ENCODE results near the gene SYT8.

SYT8 gene

GRCh38 chr11:1842149-1843097 is 7.6 kb downstream of the SYT8 start:
- H3K27ac ChIP-seq (ENCODE audit: low read depth, low read length), result no peak overlapping the region
- peaks cover 50% of the 10 kb centered on the region for H3K4me1 ChIP-seq (ENCODE audit: control insufficient read depth, low read length)
- no peaks in the 10 kb centered on the region for H3K9me2 ChIP-seq (replicated peaks; ENCODE audit: control insufficient read depth, low read length)
- TF ChIP-seq CTCF (IDR thresholded peaks at IDR 0.05; ENCODE audit: low read depth, low read length, poor library complexity, severe bottlenecking) (no peak), EZH2phosphoT487 (IDR thresholded peaks at IDR 0.05; ENCODE audit: borderline replicate concordance, low read length) (no peak)
- 0 out of 2 replicates have a peak, but pooled peaks cover 2% of the 10 kb centered on the region for H3F3A ChIP-seq (ENCODE audit: control insufficient read depth, insufficient read depth)
- H4K20me1 ChIP-seq (ENCODE audit: control insufficient read depth, insufficient read depth, low read depth, low read length), result no peaks in the 10 kb centered on the region
- no peaks in the 10 kb centered on the region for H3K79me2 ChIP-seq (ENCODE audit: control insufficient read depth, low read length)
- H3K4me3 ChIP-seq (ENCODE audit: low read length), result no peak overlapping the region
- H3K27me3 ChIP-seq (ENCODE audit: control insufficient read depth, low read length), result peaks cover 9% of the 10 kb centered on the region; the same call in 1 of the 2 replicates
- no peaks in the 10 kb centered on the region for H3K9me3 ChIP-seq (ENCODE audit: control insufficient read depth, insufficient read depth, low read length)
- no peaks in the 10 kb centered on the region for H3K36me3 ChIP-seq (ENCODE audit: control insufficient read depth, low read length)
- H3K4me2 ChIP-seq (ENCODE audit: low read length), result no peak overlapping the region

GRCh38 chr11:1843098-1843473 is 8.3 kb downstream of the SYT8 start:
- H4K20me1 ChIP-seq (ENCODE audit: control insufficient read depth, insufficient read depth, low read depth, low read length), result no peaks in the 10 kb centered on the region
- H3K4me1 ChIP-seq (ENCODE audit: control insufficient read depth, low read length), result peaks cover 46% of the 10 kb centered on the region
- TF ChIP-seq CTCF (IDR thresholded peaks at IDR 0.05; ENCODE audit: low read depth, low read length, poor library complexity, severe bottlenecking) (no peak), EZH2phosphoT487 (IDR thresholded peaks at IDR 0.05; ENCODE audit: borderline replicate concordance, low read length) (no peak)
- H3K4me3 ChIP-seq (ENCODE audit: low read length), result no peak overlapping the region
- H3K27me3 ChIP-seq (ENCODE audit: control insufficient read depth, low read length), result peaks cover 9% of the 10 kb centered on the region; the same call in 1 of the 2 replicates
- H3K9me3 ChIP-seq (ENCODE audit: control insufficient read depth, insufficient read depth, low read length), result no peaks in the 10 kb centered on the region
- peaks cover 2% of the 10 kb centered on the region; the same call in 1 of the 2 replicates for H3F3A ChIP-seq (ENCODE audit: control insufficient read depth, insufficient read depth)
- H3K36me3 ChIP-seq (ENCODE audit: control insufficient read depth, low read length), result no peaks in the 10 kb centered on the region
- H3K79me2 ChIP-seq (ENCODE audit: control insufficient read depth, low read length), result no peaks in the 10 kb centered on the region
- H3K4me2 ChIP-seq (ENCODE audit: low read length), result no peak overlapping the region
- H3K27ac ChIP-seq (ENCODE audit: low read depth, low read length), result no peak overlapping the region
- no peaks in the 10 kb centered on the region for H3K9me2 ChIP-seq (replicated peaks; ENCODE audit: control insufficient read depth, low read length)

- Histone ChIP-seq H3K4me2 (ENCODE audit: low read length) (no peak overlapping the region), H3K27ac (ENCODE audit: low read depth, low read length) (no peak overlapping the region), H3K9me2 (replicated peaks; ENCODE audit: control insufficient read depth, low read length) (no peaks in the 10 kb centered on the region), H3K79me2 (ENCODE audit: control insufficient read depth, low read length) (no peaks in the 10 kb centered on the region), H3F3A (ENCODE audit: control insufficient read depth, insufficient read depth) (peaks cover 2% of the 10 kb centered on the region; the same call in 1 of the 2 replicates), H3K9me3 (ENCODE audit: control insufficient read depth, insufficient read depth, low read length) (no peaks in the 10 kb centered on the region), H3K4me3 (ENCODE audit: low read length) (no peak overlapping the region), H3K27me3 (ENCODE audit: control insufficient read depth, low read length) (peaks cover 9% of the 10 kb centered on the region; the same call in 1 of the 2 replicates), H3K36me3 (ENCODE audit: control insufficient read depth, low read length) (no peaks in the 10 kb centered on the region), H3K4me1 (ENCODE audit: control insufficient read depth, low read length) (peaks cover 39% of the 10 kb centered on the region), H4K20me1 (ENCODE audit: control insufficient read depth, insufficient read depth, low read depth, low read length) (no peaks in the 10 kb centered on the region)
- no peak for TF ChIP-seq EZH2phosphoT487 (IDR thresholded peaks at IDR 0.05; ENCODE audit: borderline replicate concordance, low read length)
- TF ChIP-seq CTCF (IDR thresholded peaks at IDR 0.05; ENCODE audit: low read depth, low read length, poor library complexity, severe bottlenecking), result no peak
Measured at GRCh38 chr11:1843796-1844195, 9.0 kb downstream of the SYT8 start.

Measured in DOHH2 (cell line).